Left lung (tissue), 10 donors: Measurements from ENCODE around the gene THRAP3. TPM values are rescaled to one million over a fixed set of nuclear protein-coding genes. Genes with fewer than 3 reads are reported as not detected.

ENCODE experiments used
- ATAC-seq: fragments of 200-7000 bp; cut with Tn5 transposase; one replicate; pipeline ENCODE4 v1.9.1; 2020; ENCODE audit warnings: moderate library complexity
- DNase-seq, 4 donors: peaks; one replicate each; pipeline ENCODE4 v3.0.0-alpha.2; 2013 to 2020
- H3K27ac ChIP-seq, 2 donors: fragments of 200-600 bp; sonication (generic) in 1 of 2; one replicate each; pipeline versions ENCODE4 v1.5.0 to v1.8.0; 2020 to 2021
- H3K27me3 ChIP-seq, 2 donors: fragments of 200-600 bp; sonication (generic) in 1 of 2; one replicate each; pipeline versions ENCODE4 v1.5.0 to v1.8.0; 2020 to 2021
- H3K36me3 ChIP-seq, 2 donors: fragments of 200-600 bp; sonication (generic) in 1 of 2; one replicate each; pipeline versions ENCODE4 v1.5.0 to v1.8.0; 2020 to 2021
- H3K4me1 ChIP-seq, 2 donors: fragments of 200-600 bp; one replicate each; pipeline ENCODE4 v1.8.0; 2021
- H3K4me3 ChIP-seq, 2 donors: fragments of 200-600 bp; sonication (generic) in 1 of 2; one replicate each; pipeline versions ENCODE4 v1.5.0 to v1.8.0; 2020 to 2021; ENCODE audit warnings: mild to moderate bottlenecking in 1 of 2
- H3K9me3 ChIP-seq, 2 donors: fragments of 200-600 bp; sonication (generic) in 1 of 2; one replicate each; pipeline versions ENCODE4 v1.5.0 to v1.8.0; 2020 to 2021
- intact Hi-C, 2 donors: fragments of 100-400 bp; cut with DNase I; formaldehyde crosslinking; loops; one replicate each; pipeline versions ENCODE4 v1.11.2 to v1.14.2; 2022
- polyA plus RNA-seq, 6 donors: library from polyadenylated mRNA; unstranded; fragments of 120-200 nt; gene quantifications; one replicate each; pipeline ENCODE4 v1.2.1, GENCODE V29; 2013; ENCODE audit not compliant: insufficient read length in 6 of 6
- total RNA-seq, 2 donors: library from RNA; stranded (reverse); fragmentation: NEBNext Ultra II Directional; extraction: Animal tissue kit (Norgen Biotek cat#: 25700); gene quantifications; one replicate each; pipeline ENCODE4 v1.2.1, GENCODE V29; 2021
- TF ChIP-seq, protein P1 (sequence below), 2 donors: fragments of 200-600 bp; sonication (generic) in 1 of 2; IDR thresholded peaks; one replicate each; pipeline versions ENCODE4 v1.5.0 to v1.8.0; 2021; ENCODE audit warnings: antibody characterized with exemption in 2 of 2
- donor health status: DM: no; HTN: yes; CAD: no.
- donor health status: DM: no; HTN: no; CAD: no.

THRAP3 gene
- total and polyA plus RNA-seq, 8 donors = 86.2 to 167 (median 145) TPM

DNA sequence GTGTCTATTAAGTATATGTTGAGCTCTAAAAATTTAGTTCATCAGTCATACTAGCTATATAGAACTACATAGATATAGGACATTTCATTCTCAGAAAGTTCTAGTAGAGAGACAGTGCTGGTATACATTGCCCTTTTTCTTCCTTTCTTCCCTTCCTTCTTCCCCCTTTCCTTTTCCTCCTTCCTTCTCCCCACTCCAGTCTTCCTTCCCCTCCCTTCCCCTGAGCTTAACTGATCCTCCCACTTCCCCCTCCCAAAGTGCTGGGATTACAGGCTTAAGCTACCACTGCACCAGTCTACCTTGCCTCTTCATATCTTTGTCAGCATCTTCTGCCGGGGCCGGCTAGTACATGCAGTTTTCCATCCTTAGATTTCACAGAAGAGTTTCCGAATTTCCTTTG is 12.1 kb downstream of the THRAP3 start:
- no peak overlapping the region for H3K4me3 ChIP-seq
- no peak for ATAC-seq
- peaks cover 7 to 60% of the 10 kb centered on the region in 2 donors for H3K4me1 ChIP-seq
- peaks cover 0 to 49% of the 10 kb centered on the region in 2 donors for H3K36me3 ChIP-seq
- H3K27me3 ChIP-seq = no peaks in the 10 kb centered on the region
- H3K9me3 ChIP-seq = no peaks in the 10 kb centered on the region
- TF ChIP-seq, protein P1, sequence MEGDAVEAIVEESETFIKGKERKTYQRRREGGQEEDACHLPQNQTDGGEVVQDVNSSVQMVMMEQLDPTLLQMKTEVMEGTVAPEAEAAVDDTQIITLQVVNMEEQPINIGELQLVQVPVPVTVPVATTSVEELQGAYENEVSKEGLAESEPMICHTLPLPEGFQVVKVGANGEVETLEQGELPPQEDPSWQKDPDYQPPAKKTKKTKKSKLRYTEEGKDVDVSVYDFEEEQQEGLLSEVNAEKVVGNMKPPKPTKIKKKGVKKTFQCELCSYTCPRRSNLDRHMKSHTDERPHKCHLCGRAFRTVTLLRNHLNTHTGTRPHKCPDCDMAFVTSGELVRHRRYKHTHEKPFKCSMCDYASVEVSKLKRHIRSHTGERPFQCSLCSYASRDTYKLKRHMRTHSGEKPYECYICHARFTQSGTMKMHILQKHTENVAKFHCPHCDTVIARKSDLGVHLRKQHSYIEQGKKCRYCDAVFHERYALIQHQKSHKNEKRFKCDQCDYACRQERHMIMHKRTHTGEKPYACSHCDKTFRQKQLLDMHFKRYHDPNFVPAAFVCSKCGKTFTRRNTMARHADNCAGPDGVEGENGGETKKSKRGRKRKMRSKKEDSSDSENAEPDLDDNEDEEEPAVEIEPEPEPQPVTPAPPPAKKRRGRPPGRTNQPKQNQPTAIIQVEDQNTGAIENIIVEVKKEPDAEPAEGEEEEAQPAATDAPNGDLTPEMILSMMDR (IDR thresholded peaks at IDR 0.05) = no peak
- no peak for DNase-seq
- intact Hi-C loops = no loop called here
- no peak overlapping the region for H3K27ac ChIP-seq

DNA sequence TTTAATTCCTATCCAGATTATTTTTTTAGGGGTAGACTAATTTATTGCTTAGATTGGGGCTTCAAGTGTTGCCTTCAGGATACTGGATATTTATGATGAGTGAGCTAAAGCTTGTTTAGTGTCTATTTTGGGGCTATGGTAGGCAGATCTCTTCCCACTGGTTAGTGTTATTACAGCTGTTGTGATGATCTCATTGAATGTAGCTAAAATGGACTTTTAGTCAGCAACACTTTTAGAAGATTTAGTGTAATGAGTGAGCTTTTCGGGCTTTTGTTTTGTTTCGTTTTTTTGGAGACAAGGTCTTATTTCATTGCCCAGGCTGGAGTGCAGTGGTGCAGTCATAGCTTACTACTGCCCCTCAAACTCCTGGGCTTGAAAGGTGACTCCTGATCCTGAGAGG is 14.2 kb downstream of the THRAP3 start:
- H3K4me1 ChIP-seq = peaks cover 7 to 50% of the 10 kb centered on the region in 2 donors
- H3K36me3 ChIP-seq = peaks cover 0 to 49% of the 10 kb centered on the region in 2 donors
- DNase-seq (no peak), ATAC-seq (no peak)
- H3K27me3 ChIP-seq = no peaks in the 10 kb centered on the region
- H3K27ac ChIP-seq = no peak overlapping the region
- no peaks in the 10 kb centered on the region for H3K9me3 ChIP-seq
- no peak overlapping the region for H3K4me3 ChIP-seq
- intact Hi-C loops = no loop called here
- TF ChIP-seq, protein P1 (IDR thresholded peaks at IDR 0.05) = no peak

DNA sequence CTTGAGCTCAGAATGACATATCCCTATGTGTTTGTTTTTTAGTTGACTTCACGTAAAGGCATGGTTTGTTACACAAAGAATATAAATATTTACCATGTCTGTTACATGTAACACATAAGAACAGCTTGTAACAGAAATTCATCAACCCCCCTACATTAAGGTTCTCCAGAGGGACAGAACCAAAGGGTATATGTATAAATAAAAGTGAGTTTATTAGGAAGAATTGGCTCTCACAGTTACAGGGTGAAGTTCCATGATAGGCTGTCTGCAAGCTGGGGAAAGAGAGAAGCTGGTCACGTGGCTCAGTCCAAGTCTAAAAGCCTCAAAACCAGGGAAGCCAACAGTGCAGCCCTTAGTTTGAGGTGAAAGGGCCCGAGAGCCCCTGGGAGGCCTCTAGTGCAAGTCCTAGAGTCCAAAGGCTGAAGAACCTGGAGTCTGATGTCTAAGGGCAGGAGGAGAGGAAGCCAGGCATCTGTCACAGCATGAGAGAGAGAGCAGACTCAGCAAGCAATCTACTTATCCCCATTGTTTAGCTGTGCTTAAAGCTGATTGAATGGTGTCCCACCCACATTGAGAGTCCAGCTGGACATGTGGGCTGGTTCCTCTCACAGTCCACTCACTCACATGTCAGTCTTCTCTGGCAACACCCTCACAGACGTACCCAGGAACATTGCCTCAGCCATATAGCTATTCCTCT is 15.8 kb downstream of the THRAP3 start:
- intact Hi-C loops = no loop called here
- no peaks in the 10 kb centered on the region for H3K27me3 ChIP-seq
- H3K36me3 ChIP-seq = peaks cover 0 to 36% of the 10 kb centered on the region in 2 donors
- TF ChIP-seq, protein P1 (IDR thresholded peaks at IDR 0.05) = no peak
- H3K4me1 ChIP-seq = peaks cover 11 to 50% of the 10 kb centered on the region in 2 donors
- H3K9me3 ChIP-seq = no peaks in the 10 kb centered on the region
- DNase-seq (peak in 2 of 4 donors; percentile 23 to 45), ATAC-seq (peak; percentile 68)
- no peak overlapping the region for H3K27ac ChIP-seq
- H3K4me3 ChIP-seq = no peak overlapping the region

- peaks cover 17 to 79% of the 10 kb centered on the region in 2 donors for H3K4me1 ChIP-seq
- H3K27ac ChIP-seq = peak overlapping the region in 1 of 2 donors; percentile 86
- TF ChIP-seq, protein P1 (IDR thresholded peaks at IDR 0.05) = no peak
- no peak overlapping the region for H3K4me3 ChIP-seq
- peaks cover 0 to 22% of the 10 kb centered on the region in 2 donors for H3K36me3 ChIP-seq
- H3K9me3 ChIP-seq = no peaks in the 10 kb centered on the region
- ATAC-seq = no peak
- intact Hi-C loops = no loop called here
- DNase-seq = no peak
- no peaks in the 10 kb centered on the region for H3K27me3 ChIP-seq
Measured at GRCh38 chr1:36247538-36247937, 23.3 kb downstream of the THRAP3 start.

- Histone ChIP-seq H3K27me3 (no peaks in the 10 kb centered on the region), H3K36me3 (peaks cover 0 to 18% of the 10 kb centered on the region in 2 donors), H3K4me1 (peaks cover 17 to 88% of the 10 kb centered on the region in 2 donors), H3K4me3 (no peak overlapping the region), H3K9me3 (no peaks in the 10 kb centered on the region), H3K27ac (peak overlapping the region; percentile 9 to 86)
- peak; percentile 89 for ATAC-seq
- DNase-seq = peak in 1 of 4 donors; percentile 65
- TF ChIP-seq, protein P1 (IDR thresholded peaks at IDR 0.05) = no peak
- intact Hi-C loops = no loop called here
Measured at GRCh38 chr1:36248250-36248894, 24.1 kb downstream of the THRAP3 start.
